ENCODE measurements around the gene SPAG9. TPM values are rescaled to one million over a fixed set of nuclear protein-coding genes. Genes with fewer than 3 reads are reported as not detected.

Gene SPAG9, protein sequence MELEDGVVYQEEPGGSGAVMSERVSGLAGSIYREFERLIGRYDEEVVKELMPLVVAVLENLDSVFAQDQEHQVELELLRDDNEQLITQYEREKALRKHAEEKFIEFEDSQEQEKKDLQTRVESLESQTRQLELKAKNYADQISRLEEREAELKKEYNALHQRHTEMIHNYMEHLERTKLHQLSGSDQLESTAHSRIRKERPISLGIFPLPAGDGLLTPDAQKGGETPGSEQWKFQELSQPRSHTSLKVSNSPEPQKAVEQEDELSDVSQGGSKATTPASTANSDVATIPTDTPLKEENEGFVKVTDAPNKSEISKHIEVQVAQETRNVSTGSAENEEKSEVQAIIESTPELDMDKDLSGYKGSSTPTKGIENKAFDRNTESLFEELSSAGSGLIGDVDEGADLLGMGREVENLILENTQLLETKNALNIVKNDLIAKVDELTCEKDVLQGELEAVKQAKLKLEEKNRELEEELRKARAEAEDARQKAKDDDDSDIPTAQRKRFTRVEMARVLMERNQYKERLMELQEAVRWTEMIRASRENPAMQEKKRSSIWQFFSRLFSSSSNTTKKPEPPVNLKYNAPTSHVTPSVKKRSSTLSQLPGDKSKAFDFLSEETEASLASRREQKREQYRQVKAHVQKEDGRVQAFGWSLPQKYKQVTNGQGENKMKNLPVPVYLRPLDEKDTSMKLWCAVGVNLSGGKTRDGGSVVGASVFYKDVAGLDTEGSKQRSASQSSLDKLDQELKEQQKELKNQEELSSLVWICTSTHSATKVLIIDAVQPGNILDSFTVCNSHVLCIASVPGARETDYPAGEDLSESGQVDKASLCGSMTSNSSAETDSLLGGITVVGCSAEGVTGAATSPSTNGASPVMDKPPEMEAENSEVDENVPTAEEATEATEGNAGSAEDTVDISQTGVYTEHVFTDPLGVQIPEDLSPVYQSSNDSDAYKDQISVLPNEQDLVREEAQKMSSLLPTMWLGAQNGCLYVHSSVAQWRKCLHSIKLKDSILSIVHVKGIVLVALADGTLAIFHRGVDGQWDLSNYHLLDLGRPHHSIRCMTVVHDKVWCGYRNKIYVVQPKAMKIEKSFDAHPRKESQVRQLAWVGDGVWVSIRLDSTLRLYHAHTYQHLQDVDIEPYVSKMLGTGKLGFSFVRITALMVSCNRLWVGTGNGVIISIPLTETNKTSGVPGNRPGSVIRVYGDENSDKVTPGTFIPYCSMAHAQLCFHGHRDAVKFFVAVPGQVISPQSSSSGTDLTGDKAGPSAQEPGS (N-terminal part only)
- total RNA-seq (2014; rRNA removed; shearing (Covaris generic)) = 29.8 and 42.0 TPM in 2 replicates

DNA sequence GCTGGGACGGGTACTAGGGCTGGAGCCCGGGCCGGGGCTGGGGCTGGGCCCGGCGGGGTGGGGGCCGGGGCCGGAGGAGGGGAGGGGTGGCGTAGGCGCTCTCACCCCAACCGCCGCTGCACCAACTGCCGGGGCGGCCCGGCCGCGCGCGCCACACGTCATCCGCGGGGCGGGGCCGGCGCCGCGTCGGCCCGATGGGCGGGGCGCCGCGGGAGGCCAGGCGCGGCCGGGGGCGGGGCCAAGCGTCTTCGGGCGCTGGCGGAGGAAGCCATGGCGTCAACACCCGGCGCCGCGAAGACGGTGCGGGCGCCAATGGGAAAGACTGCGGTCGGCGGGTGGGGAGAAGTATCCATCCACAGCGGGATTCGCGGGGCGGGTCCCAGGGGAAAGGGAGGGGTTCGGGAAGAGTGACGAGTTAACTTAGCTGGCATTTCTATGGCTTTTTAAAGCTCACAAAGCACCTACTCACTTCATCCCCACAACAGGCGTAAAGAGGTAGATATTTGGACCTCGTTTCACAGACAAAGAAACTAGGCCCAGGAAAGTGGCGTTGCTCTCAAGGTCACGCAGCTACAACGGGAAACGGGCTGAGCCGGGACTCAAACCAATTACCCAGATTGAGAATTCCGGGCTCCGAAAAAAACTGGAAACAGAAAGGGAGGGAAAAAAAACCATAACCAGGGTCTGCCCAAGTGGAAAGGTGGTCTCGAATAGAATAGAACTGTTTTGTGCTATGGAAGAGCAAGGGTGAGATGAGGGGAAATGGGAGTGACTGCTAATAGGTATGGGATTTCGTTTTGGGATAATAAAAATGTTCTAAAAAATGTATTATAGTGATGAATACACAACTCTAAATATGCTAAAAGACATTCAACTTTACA lies at the start of gene SPAG9:
Gene SPAG9 (minus strand): TSS at position 130 of the 881 bp plus-strand sequence. CDS start 212 bp downstream, outside the sequence.
- H3K27me3 ChIP-seq (ENCODE audit: control insufficient read depth, insufficient read depth, low read length) = no peaks in the 10 kb centered on the region
- peak; percentile 98 for DNase-seq
- H3K36me3 ChIP-seq (replicated peaks; ENCODE audit: control insufficient read depth, insufficient read depth, low read length) = no peaks in the 10 kb centered on the region
- H3K4me3 ChIP-seq (ENCODE audit: insufficient read depth, low read depth, low read length) = peak within 1 kb of the TSS; percentile 98

DNA sequence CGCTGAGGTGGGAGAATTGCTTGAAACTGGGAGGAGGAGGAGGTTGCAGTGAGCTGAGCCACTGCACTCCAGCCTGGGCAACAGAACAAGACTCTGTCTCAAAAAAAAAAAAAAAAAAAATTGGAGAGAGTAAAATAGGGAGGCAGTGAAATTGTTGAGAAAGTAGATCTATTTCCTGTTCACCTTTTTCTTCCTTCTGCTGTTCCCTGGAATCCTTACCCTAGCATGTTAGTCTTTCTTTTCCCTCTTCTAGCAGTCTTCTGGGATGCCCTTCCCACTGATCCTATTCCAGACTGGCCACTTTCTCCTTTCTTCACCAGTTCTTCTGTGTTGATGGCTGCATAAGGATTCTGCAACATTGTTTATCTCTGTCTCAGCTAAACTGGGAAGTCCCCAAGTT lies 48.7 kb upstream of the SPAG9 start:
- no peaks in the 10 kb centered on the region for H3K27me3 ChIP-seq (ENCODE audit: control insufficient read depth, insufficient read depth, low read length)
- peaks cover 22% of the 10 kb centered on the region for H3K36me3 ChIP-seq (replicated peaks; ENCODE audit: control insufficient read depth, insufficient read depth, low read length)
- H3K4me3 ChIP-seq (ENCODE audit: insufficient read depth, low read depth, low read length) = no peak overlapping the region
- DNase-seq = no peak

DNA sequence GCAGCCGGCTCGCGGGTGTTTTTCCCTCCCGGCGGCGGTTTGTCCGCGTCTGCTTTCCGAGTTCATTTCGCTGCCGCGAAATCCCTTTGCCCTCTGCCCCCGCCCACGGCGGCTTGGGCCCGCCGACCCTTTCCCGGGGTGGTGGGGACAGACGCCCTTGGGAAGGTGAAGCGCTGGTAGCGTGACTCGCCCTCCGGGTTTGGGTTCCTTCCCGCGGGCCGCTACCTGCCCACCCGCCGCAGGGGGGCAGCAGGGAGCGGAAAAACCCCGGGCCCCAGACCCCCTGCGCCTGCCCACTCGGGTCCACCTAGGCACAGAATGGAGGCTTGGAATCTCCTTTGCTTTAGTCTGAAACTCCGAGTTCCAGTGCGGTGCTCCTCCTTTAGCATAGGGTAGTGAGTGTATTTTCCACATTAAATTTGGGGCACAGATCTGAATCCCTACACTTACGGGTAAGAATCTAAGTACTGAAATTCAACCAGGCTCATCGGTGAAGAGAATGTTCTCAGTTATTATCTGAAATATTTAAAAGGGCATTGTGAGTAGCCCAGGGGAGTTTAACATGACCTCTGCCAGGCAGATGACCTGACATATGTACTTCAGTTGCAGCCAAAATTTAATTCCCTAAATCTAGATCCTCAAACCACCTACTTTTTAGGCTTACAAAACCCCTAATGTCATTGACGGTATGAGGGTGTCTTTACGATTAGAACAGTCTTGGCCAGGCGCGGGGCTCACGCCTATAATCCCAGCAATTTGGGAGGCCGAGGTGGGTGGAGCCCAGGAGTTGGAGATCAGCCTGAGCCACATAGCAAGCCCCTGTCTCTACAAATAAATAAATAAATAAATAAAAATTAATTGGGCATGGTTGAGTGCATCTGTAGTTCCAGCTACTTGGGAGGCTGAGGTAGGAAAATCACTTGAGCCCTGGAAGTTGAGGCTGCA lies 46.6 kb upstream of the SPAG9 start:
- Histone ChIP-seq H3K36me3 (replicated peaks; ENCODE audit: control insufficient read depth, insufficient read depth, low read length) (peaks cover 22% of the 10 kb centered on the region), H3K4me3 (ENCODE audit: insufficient read depth, low read depth, low read length) (peak overlapping the region; percentile 97), H3K27me3 (ENCODE audit: control insufficient read depth, insufficient read depth, low read length) (no peaks in the 10 kb centered on the region)
- DNase-seq = peak; percentile 92

DNA sequence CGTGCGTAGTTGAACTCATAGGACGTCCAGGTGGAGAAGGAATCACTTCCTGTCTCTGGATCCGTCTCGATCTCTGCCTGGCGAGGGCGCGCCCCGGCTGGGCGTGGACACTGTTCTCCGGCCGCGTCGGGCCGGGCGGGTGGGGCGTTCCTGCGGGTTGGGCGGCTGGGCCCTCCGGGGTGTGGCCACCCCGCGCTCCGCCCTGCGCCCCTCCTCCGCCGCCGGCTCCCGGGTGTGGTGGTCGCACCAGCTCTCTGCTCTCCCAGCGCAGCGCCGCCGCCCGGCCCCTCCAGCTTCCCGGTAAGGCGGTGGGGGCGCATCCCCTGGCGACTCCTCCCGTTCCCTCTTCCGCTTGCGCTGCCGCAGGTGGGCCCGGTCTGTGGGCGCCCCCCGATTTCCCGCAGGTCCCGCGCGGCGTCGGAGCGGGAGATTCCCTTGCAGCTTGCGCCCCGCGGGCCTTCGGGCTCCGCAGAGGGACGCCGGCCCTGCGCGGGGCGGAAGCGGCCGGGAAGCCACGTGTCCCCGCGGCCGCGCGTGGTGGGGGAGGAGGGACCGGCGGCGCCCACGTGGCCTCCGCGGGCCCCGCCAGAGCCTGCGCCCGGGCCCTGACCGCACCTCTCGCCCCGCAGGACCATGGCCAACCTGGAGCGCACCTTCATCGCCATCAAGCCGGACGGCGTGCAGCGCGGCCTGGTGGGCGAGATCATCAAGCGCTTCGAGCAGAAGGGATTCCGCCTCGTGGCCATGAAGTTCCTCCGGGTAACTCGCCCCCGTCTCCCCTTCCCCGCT lies 45.7 kb upstream of the SPAG9 start, which contains the start of gene NME2:
Gene NME2 (plus strand): TSS at position 214 of the 789 bp plus-strand sequence. CDS start 420 bp downstream, at position 634.
- no peaks in the 10 kb centered on the region for H3K27me3 ChIP-seq (ENCODE audit: control insufficient read depth, insufficient read depth, low read length)
- peak; percentile 99 for DNase-seq
- H3K4me3 ChIP-seq (ENCODE audit: insufficient read depth, low read depth, low read length) = peak within 1 kb of the TSS; percentile 97
- peaks cover 28% of the 10 kb centered on the region for H3K36me3 ChIP-seq (replicated peaks; ENCODE audit: control insufficient read depth, insufficient read depth, low read length)

DNA sequence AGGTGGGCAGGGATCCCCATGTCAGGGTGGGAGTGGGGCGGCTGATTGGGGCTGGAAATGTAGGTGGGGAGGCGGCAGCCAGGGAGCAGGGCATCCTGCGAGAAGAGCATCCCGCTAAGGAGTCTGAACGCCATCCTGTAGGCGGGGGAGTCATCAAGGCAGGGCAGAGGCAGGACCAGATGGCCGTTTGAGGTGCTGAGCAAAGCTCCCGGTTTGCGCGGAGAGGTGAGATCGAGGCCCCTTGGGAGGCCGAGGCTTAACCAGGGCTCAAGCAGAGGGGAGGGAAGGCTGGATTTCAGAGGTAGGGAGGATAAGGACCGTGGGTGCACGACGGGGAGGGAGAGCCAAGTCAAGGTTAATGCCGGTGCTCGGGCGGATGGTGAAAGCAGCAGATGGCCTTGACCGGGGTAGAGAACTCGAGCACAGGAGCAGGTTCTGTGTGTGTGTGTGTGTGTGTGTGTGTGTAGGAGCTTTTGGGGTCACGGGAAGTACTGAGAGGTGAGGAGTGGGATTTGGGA lies 45.1 kb upstream of the SPAG9 start:
- no peaks in the 10 kb centered on the region for H3K27me3 ChIP-seq (ENCODE audit: control insufficient read depth, insufficient read depth, low read length)
- H3K36me3 ChIP-seq (replicated peaks; ENCODE audit: control insufficient read depth, insufficient read depth, low read length) = peaks cover 26% of the 10 kb centered on the region
- peak overlapping the region; percentile 97 for H3K4me3 ChIP-seq (ENCODE audit: insufficient read depth, low read depth, low read length)
- peak; percentile 74 for DNase-seq

DNA sequence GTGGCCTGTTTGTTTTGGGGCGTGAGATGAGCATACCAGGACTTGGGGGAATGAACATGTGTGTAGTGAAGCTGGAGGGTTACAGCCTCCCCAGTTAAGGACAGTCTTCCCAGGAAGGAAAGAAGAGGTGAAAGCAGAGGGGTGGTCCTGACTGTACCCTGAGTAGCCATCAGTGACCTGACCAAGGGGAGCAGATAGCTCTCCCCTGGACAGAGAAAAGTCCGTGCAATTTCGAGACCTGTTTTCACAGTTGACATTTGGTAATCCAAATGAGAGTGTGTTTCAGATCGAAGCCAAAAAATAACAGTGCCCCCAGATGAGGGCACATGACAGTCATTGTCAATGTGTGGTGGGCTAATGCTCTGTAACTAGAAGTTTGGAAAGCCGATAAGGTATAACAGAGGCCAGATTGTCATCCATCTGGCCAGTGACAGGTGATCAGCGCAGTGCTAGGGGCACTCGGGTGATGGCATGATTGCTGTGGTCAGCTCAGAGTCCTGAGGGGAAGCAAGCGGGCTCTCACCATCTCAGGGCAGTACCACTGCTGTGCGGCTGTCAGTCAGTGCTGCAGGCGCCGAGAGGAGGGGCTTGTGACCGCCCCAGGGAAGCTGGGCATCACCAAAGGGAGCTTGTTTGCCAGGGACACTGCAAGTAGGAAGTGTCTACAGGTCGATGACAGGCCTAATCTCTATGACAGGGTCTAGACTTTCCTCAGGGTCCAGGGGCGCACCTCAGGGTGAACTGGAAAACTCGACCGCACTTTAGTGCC lies 44.4 kb upstream of the SPAG9 start:
- Histone ChIP-seq H3K36me3 (replicated peaks; ENCODE audit: control insufficient read depth, insufficient read depth, low read length) (peaks cover 25% of the 10 kb centered on the region), H3K4me3 (ENCODE audit: insufficient read depth, low read depth, low read length) (peak overlapping the region; percentile 97), H3K27me3 (ENCODE audit: control insufficient read depth, insufficient read depth, low read length) (no peaks in the 10 kb centered on the region)
- peak; percentile 62 for DNase-seq

DNA sequence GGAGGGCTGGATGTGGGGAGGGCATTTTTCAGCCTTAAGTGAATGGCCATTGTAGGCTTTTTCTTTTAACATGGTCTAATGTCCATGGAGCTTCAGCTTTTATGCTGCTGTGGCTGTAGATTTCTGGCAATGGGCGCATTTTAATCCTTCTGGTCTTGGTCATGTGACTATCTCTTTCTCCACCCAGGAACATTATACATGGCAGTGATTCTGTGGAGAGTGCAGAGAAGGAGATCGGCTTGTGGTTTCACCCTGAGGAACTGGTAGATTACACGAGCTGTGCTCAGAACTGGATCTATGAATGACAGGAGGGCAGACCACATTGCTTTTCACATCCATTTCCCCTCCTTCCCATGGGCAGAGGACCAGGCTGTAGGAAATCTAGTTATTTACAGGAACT lies 40.9 kb upstream of the SPAG9 start:
- Histone ChIP-seq H3K4me3 (ENCODE audit: insufficient read depth, low read depth, low read length) (no peak overlapping the region), H3K36me3 (replicated peaks; ENCODE audit: control insufficient read depth, insufficient read depth, low read length) (peaks cover 23% of the 10 kb centered on the region), H3K27me3 (ENCODE audit: control insufficient read depth, insufficient read depth, low read length) (no peaks in the 10 kb centered on the region)
- no peak for DNase-seq

DNA sequence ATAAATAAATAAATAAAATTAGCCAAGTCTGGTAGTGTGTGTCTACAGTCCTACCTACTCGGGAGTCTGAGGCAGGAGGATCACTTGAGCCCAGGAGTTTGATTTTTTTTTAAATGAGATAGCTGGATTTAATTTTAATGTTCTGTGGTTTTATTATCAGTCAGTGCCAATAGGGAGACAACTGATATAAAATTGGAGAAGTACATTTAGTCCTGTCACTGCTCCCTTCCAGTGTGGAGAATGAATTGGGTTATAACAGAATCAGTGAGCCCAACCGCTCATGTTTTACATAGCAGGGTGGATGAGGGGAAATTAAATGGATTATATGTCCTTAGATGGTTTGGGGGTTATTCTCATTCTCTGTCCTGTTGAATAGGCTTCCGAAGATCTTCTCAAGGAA lies 38.9 kb upstream of the SPAG9 start:
- H3K4me3 ChIP-seq (ENCODE audit: insufficient read depth, low read depth, low read length) = no peak overlapping the region
- peaks cover 31% of the 10 kb centered on the region for H3K36me3 ChIP-seq (replicated peaks; ENCODE audit: control insufficient read depth, insufficient read depth, low read length)

DNA sequence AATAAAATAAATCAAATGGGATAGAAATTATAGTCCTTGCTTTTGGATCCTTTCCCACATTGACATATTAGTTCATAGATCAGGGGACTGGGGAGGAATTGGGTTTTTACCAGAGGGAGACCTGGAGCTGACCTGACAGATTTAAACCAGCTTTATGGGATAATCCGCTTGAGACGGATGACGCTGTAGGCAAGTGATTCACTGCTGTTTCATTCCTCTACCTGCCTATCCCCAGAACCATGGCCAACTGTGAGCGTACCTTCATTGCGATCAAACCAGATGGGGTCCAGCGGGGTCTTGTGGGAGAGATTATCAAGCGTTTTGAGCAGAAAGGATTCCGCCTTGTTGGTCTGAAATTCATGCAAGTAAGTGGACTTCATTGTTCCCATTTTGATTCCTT lies 34.7 kb upstream of the SPAG9 start:
- no peaks in the 10 kb centered on the region for H3K27me3 ChIP-seq (ENCODE audit: control insufficient read depth, insufficient read depth, low read length)
- no peak overlapping the region for H3K4me3 ChIP-seq (ENCODE audit: insufficient read depth, low read depth, low read length)
- peaks cover 18% of the 10 kb centered on the region for H3K36me3 ChIP-seq (replicated peaks; ENCODE audit: control insufficient read depth, insufficient read depth, low read length)
- DNase-seq = no peak

More for the DNA sequence above, 38.9 kb upstream of the SPAG9 start:
- DNase-seq = no peak
- H3K27me3 ChIP-seq (ENCODE audit: control insufficient read depth, insufficient read depth, low read length) = no peaks in the 10 kb centered on the region

DNA sequence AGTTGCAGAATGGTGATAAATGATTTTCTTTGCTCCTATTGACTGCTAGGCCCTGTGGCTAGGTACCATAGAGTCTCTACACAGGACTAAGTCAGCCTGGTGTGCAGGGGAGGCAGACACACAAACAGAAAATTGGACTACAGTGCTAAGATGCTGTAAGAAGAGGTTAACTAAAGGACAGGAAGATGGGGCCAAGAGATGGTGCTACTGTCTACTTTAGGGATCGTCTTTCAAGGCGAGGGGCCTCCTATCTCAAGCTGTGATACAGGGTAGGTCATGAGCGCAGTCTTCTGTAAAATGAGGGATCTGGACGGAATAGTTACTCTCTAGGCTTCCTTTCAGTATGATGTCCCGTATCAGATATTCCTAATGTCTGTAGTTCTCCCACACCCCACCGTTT lies 33.5 kb upstream of the SPAG9 start:
- Histone ChIP-seq H3K36me3 (replicated peaks; ENCODE audit: control insufficient read depth, insufficient read depth, low read length) (peaks cover 16% of the 10 kb centered on the region), H3K27me3 (ENCODE audit: control insufficient read depth, insufficient read depth, low read length) (no peaks in the 10 kb centered on the region), H3K4me3 (ENCODE audit: insufficient read depth, low read depth, low read length) (peak overlapping the region; percentile 82)
- DNase-seq = peak; percentile 42

Measured in H7 (cell line).